ENCODE data around the gene MAD1L1.
A peak's percentile ranks its signal among the peaks of the same experiment; 100 is the strongest.
"Not testable (repeated sequence)": the region's sequence is repeated elsewhere in the genome, so short reads cannot be mapped to it uniquely, and the experiment has no call there.

Gene MAD1L1

DNA sequence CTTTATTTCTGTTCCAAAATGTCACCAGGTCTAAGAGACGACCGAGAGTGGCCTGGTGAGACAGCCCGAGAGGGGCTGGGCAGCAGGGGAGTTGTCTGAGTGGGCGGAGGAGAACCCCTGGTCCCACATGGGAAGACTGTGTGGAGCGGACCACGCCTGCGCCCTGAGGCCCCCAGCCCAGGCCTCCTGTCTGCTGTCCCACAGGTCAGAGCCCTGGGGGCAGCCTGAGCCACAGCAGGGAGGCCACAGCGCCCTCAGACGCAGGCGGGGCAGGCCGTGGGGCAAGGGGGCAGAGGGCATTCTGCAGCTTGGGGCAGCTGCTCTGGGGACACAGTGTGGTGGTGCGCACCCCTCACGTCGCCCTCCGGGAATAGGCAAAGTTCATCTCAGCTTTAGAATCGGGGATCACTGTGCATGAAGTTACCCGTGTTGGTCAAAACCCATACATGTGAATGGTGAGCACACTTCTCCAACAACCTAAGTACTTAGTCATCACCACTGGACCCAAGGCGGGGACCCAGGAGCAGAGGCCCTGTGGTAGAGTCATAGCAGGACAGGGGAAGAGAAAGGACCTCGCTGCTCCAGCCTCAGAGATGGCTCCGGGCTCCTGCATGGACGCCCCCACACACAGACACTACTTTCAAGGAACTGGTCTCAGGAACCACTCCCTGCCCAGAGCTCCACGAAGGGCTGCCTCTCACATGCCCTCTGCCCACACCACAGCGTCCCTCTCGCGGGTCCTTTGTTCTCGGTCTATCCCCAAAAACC lies 348.0 kb downstream of the MAD1L1 start:
- Histone ChIP-seq H3K4me3 (ENCODE audit: low read depth, low read length) (no peak overlapping the region), H3K9me3 (ENCODE audit: control insufficient read depth, insufficient read depth, low read length) (peaks cover 13% of the 10 kb centered on the region), H3K27me3 (ENCODE audit: control insufficient read depth, insufficient read depth, low read length) (no peaks in the 10 kb centered on the region), H3K27ac (ENCODE audit: low read depth, low read length) (no peak overlapping the region), H3K36me3 (ENCODE audit: control insufficient read depth, insufficient read depth, low read length) (peaks cover 16% of the 10 kb centered on the region), H3K9ac (ENCODE audit: low read depth, low read length) (no peak overlapping the region), H3K4me1 (ENCODE audit: control insufficient read depth, insufficient read depth, low read length) (no peaks in the 10 kb centered on the region)

DNA sequence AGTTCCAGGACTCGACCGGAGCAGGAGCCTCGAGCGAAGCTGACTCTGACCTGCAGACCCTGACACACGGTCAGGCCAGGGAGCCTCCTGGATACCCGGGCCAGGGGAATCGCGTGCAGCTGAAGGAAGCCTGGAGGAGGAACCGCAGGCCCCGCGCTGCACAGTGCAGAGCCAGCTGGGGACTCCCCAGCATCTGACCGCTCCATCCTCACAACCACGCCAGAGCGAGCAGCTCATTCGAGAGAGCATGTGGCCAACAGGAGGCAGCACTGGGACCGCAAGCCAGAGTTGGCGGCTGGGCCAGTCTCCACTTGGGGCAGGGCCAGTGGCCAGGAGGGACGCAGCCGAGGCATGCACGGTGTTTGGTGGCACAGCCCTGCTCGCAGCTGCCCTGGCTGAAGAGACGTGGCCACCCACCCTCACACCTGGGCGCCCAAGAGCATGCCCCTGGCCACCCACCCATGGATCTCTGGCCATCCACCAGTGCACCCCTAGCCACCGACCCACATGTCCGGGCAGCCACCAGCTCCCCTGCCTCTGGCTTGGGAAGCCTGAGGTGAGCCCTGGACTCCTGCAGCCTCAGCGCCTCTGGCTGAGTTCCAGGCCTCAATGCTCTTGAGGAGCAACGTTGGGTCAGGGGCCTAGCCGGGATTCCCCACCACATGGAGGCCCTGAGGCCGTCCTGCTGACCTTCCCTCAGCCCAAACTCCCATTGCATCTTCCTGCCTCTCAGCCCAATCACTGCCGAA lies 348.7 kb downstream of the MAD1L1 start:
- H3K27ac ChIP-seq (ENCODE audit: low read depth, low read length), result peak overlapping the region; percentile 26
- H3K36me3 ChIP-seq (ENCODE audit: control insufficient read depth, insufficient read depth, low read length), result peaks cover 16% of the 10 kb centered on the region
- H3K4me3 ChIP-seq (ENCODE audit: low read depth, low read length), result no peak overlapping the region
- no peaks in the 10 kb centered on the region for H3K27me3 ChIP-seq (ENCODE audit: control insufficient read depth, insufficient read depth, low read length)
- H3K9ac ChIP-seq (ENCODE audit: low read depth, low read length), result no peak overlapping the region
- no peaks in the 10 kb centered on the region for H3K4me1 ChIP-seq (ENCODE audit: control insufficient read depth, insufficient read depth, low read length)
- peaks cover 13% of the 10 kb centered on the region for H3K9me3 ChIP-seq (ENCODE audit: control insufficient read depth, insufficient read depth, low read length)

DNA sequence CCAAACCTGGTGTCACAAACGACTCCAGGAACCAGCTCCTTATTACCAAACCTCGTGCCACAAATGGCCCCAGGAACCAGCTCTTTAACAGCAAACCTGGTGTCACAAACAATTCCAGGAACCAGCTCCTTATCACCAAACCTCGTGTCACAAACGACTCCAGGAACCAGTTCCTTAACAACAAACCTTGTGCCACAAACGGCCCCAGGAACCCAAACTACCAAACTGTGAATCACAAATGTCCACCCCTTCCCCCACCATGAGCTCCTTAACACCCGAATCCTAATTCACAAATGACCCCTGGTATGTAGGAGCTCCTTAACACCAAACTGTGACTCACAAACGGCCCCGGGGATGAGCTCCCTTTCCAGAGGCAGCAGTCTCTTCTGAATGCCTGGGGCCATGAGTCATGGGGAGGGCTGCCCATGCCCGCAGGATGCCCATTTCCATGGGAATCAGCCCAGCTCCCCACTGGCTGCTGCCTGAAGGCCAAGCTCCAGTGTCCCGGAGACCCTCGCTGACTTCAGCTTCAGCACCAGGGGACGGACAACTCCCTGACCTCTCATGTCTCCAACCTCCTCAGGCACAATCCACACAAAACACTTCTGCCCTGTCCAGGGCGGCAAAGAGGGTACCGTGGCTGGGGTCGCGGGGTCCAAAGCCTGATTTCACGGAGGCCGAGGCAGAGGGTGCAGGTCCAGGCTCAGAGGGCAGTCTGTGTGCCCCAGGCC lies 349.5 kb downstream of the MAD1L1 start:
- Histone ChIP-seq H3K9me3 (ENCODE audit: control insufficient read depth, insufficient read depth, low read length) (peaks cover 10% of the 10 kb centered on the region), H3K27me3 (ENCODE audit: control insufficient read depth, insufficient read depth, low read length) (no peaks in the 10 kb centered on the region), H3K27ac (ENCODE audit: low read depth, low read length) (peak overlapping the region; percentile 82), H3K9ac (ENCODE audit: low read depth, low read length) (no peak overlapping the region), H3K36me3 (ENCODE audit: control insufficient read depth, insufficient read depth, low read length) (peaks cover 13% of the 10 kb centered on the region), H3K4me1 (ENCODE audit: control insufficient read depth, insufficient read depth, low read length) (no peaks in the 10 kb centered on the region), H3K4me3 (ENCODE audit: low read depth, low read length) (no peak overlapping the region)

DNA sequence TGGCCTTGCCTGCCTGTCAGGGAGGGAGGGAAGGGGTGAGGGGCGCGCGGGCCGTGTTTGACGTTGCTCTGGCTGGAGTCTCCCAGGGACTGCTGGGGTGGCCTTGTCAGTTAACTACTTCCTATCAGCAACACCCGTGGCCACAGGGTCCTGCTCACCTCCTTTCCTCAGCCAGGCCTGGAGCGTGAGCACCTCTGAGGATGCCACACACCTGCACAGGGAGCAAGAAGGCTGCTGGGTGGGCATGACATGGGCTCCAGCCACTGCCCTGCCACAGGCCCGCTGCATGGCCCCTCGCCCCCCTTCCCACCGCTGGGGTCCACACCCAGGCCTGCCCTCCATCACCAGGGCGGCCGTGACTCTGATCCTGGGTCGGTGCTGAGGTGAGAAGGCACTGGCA lies 350.3 kb downstream of the MAD1L1 start:
- Histone ChIP-seq H3K27ac (ENCODE audit: low read depth, low read length) (peak overlapping the region; percentile 82), H3K9ac (ENCODE audit: low read depth, low read length) (no peak overlapping the region), H3K36me3 (ENCODE audit: control insufficient read depth, insufficient read depth, low read length) (peaks cover 6% of the 10 kb centered on the region), H3K4me1 (ENCODE audit: control insufficient read depth, insufficient read depth, low read length) (no peaks in the 10 kb centered on the region), H3K27me3 (ENCODE audit: control insufficient read depth, insufficient read depth, low read length) (no peaks in the 10 kb centered on the region), H3K4me3 (ENCODE audit: low read depth, low read length) (no peak overlapping the region), H3K9me3 (ENCODE audit: control insufficient read depth, insufficient read depth, low read length) (peaks cover 3% of the 10 kb centered on the region; the same call in 1 of the 2 replicates)

DNA sequence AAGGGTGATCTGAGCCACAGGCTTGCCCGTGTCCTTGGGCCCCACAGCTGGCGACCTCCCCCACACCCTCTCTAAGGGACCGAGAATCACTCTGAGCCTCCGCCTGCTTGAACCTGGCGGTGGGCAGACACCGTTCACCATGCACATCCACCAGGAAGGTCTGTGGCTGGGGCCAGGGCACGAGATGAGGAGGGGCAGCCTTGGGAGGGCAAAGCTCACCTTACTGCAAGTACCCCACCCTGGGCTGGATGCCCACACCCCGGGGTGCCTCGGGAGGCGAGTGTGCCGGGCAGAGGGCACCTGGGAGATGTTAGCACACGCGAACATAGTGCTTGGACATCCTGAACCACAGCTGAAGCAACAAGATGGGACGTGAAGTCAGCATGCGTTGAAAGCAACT lies 350.8 kb downstream of the MAD1L1 start:
- Histone ChIP-seq H3K27me3 (ENCODE audit: control insufficient read depth, insufficient read depth, low read length) (no peaks in the 10 kb centered on the region), H3K36me3 (ENCODE audit: control insufficient read depth, insufficient read depth, low read length) (peaks cover under 1% of the 10 kb centered on the region; the same call in 1 of the 2 replicates)

DNA sequence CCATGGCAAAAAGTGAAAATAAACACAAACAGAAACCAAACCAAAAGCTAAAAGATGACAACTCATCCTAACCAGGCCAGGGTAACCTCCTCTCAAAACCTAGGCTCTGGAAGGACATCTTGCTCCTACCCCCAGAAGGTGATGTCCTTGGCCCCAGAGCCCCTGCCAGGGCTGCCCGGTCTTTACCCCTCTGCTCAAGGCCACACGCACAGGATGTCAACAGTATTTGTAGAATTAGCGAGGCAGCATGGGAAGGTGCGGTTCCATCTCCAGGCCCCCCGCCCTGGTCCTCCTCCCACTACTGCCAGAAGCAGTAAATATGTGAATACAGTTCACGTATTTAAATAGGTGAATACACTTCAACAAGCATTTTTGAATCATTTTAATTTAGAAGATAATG lies 356.1 kb downstream of the MAD1L1 start:
- not testable (repeated sequence) for H3K9ac ChIP-seq (ENCODE audit: low read depth, low read length); H3K36me3 ChIP-seq (ENCODE audit: control insufficient read depth, insufficient read depth, low read length); H3K27me3 ChIP-seq (ENCODE audit: control insufficient read depth, insufficient read depth, low read length); H3K4me1 ChIP-seq (ENCODE audit: control insufficient read depth, insufficient read depth, low read length); H3K4me3 ChIP-seq (ENCODE audit: low read depth, low read length); H3K27ac ChIP-seq (ENCODE audit: low read depth, low read length); H3K9me3 ChIP-seq (ENCODE audit: control insufficient read depth, insufficient read depth, low read length)

More for the DNA sequence above, 350.8 kb downstream of the MAD1L1 start:
- Histone ChIP-seq H3K9me3 (ENCODE audit: control insufficient read depth, insufficient read depth, low read length) (no peaks in the 10 kb centered on the region), H3K4me3 (ENCODE audit: low read depth, low read length) (no peak overlapping the region), H3K9ac (ENCODE audit: low read depth, low read length) (no peak overlapping the region), H3K4me1 (ENCODE audit: control insufficient read depth, insufficient read depth, low read length) (no peaks in the 10 kb centered on the region), H3K27ac (ENCODE audit: low read depth, low read length) (no peak overlapping the region)

DNA sequence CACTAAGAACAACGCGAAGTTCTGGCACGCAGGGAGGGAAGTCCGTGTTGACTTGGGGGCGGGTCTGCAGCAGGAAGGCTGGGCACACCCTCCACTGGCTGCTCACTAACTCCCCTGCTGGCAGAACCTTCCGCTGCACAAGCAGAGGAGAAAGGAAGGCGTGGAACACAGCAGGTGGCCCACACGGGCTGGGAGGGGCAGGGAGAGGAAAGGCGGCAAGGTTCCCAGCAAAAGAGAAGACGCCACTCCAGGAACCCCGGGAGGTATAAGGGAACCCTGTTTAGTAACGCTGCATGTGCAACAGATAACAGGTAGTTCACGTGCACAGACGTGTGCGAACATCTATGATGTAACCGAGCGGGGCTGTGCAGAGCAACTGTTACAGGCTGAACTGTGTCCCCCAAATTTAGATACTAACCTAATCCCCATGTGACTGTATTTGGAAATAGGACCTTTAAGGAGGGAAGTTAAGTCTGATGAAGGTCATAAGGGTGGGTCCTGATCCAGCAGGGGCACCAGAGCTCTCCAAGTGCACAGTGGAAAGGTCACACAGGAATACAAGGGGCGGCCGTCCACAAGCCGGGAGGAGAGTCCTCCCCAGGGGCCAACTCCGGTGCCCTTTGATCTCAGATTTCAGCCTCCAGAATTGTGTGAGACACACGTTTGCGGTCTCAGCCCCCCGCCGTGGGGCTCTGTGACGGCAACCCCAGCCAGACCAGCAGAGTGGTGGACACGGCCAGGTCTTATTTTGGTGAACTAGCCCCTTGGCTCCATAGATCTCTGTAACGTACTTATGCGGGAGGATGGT lies 357.1 kb downstream of the MAD1L1 start:
- H3K9me3 ChIP-seq (ENCODE audit: control insufficient read depth, insufficient read depth, low read length); H3K27me3 ChIP-seq (ENCODE audit: control insufficient read depth, insufficient read depth, low read length); H3K4me3 ChIP-seq (ENCODE audit: low read depth, low read length); H3K27ac ChIP-seq (ENCODE audit: low read depth, low read length); H3K4me1 ChIP-seq (ENCODE audit: control insufficient read depth, insufficient read depth, low read length); H3K36me3 ChIP-seq (ENCODE audit: control insufficient read depth, insufficient read depth, low read length); H3K9ac ChIP-seq (ENCODE audit: low read depth, low read length): not testable (repeated sequence)

DNA sequence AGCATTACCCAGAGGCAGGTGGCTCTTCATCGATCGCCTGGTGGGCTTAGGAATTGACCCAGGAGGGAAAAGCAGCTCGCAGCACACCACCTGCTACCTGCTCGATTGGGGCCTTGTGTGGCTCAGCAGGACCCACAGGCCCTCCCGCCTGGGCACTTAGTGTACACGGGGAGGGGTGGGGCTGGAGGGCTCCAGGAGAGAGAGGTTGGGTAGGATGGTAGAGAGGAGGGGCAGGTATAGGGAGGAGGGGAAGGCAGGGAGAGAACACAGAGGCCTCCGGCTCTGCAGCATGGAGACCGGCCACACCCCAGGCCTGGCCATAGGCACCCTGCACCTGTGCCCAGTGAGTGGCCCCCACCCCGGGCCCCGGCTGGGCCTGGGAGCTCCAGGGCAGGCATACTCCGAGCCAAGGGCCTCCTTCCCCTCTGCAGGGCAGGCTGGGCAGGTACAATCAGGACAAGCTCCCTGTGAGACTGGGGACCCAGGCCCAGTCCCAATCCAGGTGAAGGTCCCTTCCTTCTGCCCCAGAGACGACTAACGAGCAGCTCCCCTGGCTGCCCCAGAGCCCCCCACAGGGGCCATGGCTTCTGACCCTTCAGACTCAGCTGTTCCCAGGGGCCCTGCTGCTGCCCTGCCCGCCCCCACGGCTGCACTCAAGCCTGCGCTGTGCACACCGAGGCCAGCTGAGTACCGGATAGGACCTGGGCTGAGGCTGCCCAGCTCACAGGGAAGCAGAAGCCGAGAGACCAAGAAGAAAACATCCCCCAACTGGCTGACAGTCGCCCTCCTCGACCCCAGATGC lies 358.0 kb downstream of the MAD1L1 start:
- not testable (repeated sequence) for H3K4me1 ChIP-seq (ENCODE audit: control insufficient read depth, insufficient read depth, low read length); H3K9me3 ChIP-seq (ENCODE audit: control insufficient read depth, insufficient read depth, low read length); H3K9ac ChIP-seq (ENCODE audit: low read depth, low read length); H3K27me3 ChIP-seq (ENCODE audit: control insufficient read depth, insufficient read depth, low read length); H3K36me3 ChIP-seq (ENCODE audit: control insufficient read depth, insufficient read depth, low read length); H3K4me3 ChIP-seq (ENCODE audit: low read depth, low read length); H3K27ac ChIP-seq (ENCODE audit: low read depth, low read length)

DNA sequence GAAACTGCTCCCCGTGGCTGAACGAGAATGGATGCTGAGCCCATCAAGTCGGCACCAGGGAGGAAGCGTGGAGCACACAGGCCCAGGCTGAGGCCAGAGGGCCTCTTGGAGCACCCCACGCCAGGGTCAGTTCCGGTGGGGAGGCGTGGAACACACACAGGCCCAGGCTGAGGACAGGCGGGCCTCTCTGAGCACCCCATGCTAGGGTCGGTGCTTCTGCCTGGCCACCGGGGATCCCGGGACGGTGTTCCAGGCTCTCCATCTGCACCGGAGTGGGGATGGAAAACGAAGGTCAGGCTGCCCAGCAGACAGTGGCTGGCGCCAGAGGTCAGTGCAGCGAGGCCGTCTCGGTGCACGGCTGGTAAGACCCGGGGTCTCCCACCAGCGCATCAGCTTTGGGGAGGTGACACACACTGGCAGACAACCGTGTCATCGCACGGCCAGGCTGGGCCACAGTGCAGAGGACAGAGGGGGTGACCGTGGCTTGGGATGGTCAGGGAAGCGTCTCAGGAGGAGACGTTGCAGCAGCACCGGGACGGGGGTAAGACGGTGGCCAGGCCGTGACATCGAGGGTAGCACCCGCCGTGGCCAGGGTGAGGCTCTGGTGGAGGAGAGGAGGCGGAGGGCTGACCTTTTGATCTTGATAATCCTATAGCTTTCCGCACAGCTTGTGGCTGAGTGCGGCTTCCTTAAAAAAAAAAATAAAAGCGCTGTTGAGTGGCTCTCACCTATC lies 358.7 kb downstream of the MAD1L1 start:
- Histone ChIP-seq H3K36me3 (ENCODE audit: control insufficient read depth, insufficient read depth, low read length) (0 out of 2 replicates have a peak, but pooled peaks cover 3% of the 10 kb centered on the region), H3K9ac (ENCODE audit: low read depth, low read length) (no peak overlapping the region), H3K4me1 (ENCODE audit: control insufficient read depth, insufficient read depth, low read length) (no peaks in the 10 kb centered on the region), H3K9me3 (ENCODE audit: control insufficient read depth, insufficient read depth, low read length) (no peaks in the 10 kb centered on the region), H3K27ac (ENCODE audit: low read depth, low read length) (no peak overlapping the region), H3K4me3 (ENCODE audit: low read depth, low read length) (no peak overlapping the region), H3K27me3 (ENCODE audit: control insufficient read depth, insufficient read depth, low read length) (no peaks in the 10 kb centered on the region)
